ENCODE measurements around the gene CYP19A1.
"Not testable (repeated sequence)": the region's sequence is repeated elsewhere in the genome, so short reads cannot be mapped to it uniquely, and the experiment has no call there.

The CYP19A1 gene

GRCh38 chr15:51288143-51289065 is 50.0 kb downstream of the CYP19A1 start:
- no peak for DNase-seq

DNA sequence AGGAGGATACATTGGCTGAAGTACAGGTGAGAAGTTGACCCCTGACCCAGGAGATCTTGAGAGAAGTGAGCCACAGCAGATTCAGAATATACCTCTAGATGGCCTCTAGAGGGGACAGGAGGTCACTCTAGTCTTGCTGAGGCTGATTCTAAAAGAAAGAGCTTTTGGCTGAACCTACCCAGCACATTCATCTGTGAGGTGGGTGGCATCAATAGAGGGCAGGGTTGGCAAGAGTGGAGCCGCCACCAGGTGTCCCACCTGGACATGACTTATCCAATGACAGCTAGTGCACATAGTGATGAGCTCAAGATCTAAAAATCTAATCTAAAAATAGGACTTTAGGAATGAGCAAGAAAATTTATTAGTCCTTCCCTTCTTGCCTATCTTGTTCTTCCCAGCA is 51.6 kb downstream of the CYP19A1 start:
- no peak for DNase-seq

- peak; percentile 33 for DNase-seq
Observed at GRCh38 chr15:51285399-51285798, 53.0 kb downstream of the CYP19A1 start.

GRCh38 chr15:51284871-51285270 is 53.5 kb downstream of the CYP19A1 start:
- no peak for DNase-seq

- DNase-seq, result no peak
Observed at GRCh38 chr15:51283026-51283425, 55.4 kb downstream of the CYP19A1 start.

DNA sequence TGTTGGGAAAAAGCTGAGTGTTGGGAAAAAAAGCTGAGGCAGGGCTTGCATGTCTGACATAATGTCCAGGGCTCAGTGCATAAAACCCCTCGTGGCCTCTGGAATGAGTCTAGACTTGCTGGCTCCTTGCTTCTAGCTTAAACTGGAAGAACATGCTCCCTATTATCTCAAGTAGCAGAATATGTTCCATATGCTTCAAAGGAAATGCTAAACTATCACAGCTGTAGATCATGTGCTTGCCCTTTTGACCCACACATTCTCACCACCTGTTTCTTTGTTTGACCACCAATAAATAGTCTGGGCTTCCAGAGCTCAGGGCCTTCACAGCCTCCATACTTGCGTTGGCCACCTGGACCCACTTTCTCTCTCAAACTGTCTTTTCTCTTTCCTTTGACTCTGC is 56.2 kb downstream of the CYP19A1 start:
- DNase-seq, result peak; percentile 61

DNA sequence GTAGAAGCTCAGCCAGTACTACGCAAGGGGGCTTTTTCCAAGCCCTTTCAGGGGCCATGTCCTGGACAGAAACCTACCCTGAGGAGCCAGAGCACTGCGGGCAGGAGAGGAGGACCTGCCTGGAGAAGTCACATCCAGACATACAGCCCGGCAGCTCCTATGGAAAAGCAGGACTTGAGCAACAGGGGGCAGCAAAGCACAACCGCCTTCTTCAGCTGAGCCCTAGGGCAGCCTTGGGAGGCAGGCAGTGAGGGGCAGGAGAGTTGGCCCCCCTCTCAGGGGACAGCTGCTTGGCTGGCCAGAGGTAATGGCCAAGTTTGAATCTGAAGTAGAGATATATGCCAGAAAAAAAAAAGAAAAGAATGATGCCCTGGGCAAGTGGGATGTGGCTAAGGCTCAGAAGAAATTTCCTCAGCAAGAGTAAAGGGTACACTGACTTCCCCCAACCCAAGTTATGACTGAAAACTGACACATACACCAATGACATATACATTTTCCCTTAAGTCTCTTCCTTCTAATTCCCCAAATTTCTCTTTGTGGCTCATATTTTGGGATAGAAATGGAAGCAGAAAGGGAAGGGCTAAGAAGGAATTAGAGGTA is 56.9 kb downstream of the CYP19A1 start:
- DNase-seq, result peak; percentile 17

DNA sequence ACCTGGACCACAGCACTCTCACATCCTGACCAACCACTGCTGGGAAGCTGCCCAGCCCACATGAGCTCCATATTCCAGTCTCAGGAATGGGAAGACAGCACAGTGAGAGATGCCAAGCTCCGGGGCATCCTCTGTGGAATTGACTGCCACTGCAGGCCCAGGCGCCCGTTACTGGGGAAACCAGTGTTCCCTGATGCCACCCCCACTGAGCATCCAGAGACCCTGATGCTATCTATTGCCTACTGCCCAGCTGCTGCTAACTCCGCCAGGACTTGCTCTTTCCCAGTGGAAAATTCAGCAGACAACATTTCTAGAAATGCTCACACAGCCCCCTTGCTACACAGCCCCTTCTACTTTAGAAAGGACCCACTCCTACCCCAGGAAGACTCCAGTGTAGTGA is 57.6 kb downstream of the CYP19A1 start:
- no peak for DNase-seq

GRCh38 chr15:51279391-51279790 is 59.0 kb downstream of the CYP19A1 start:
- DNase-seq, result no peak

GRCh38 chr15:51277101-51277500 is 61.3 kb downstream of the CYP19A1 start:
- no peak for DNase-seq

GRCh38 chr15:51274956-51275355 is 63.4 kb downstream of the CYP19A1 start:
- no peak for DNase-seq

DNA sequence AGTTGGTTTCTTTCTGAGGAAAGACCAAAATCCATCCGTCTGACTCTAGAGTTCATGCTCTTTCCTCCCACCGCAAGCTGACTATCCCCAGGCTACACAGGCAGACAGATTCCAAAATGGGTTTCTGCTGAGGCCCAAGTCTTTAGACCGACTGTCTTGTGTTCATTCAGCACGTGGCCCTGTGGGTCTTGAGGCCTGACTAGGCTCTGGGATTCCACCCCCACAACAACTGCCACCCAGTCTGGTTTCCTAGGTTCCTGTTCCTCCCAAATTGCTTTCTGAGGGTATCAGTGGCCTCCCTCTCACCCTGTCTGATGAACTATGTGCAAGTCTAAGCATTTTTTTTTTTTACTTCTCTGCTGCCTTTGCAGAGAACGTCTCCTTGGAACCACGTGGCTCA is 67.7 kb downstream of the CYP19A1 start:
- DNase-seq, result no peak

GRCh38 chr15:51269496-51269895 is 68.9 kb downstream of the CYP19A1 start:
- no peak for DNase-seq

DNA sequence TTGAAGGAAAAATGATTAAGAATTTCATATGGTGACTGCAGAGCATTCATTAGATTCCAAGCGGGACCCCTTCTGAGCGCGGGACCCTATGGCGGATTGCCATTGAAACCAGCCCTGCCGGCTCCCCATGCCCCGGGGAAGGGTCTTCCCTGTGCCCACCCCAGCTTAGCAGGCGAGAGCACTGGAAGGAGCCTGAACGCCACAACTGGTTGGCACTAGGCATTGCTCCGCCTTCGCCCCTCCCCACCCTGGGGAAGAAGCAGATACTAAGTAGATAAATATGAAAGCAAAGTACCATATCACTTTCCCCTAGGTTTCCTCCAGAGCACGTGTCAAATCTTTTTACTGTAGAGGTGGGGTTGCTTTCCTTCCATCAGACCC is 70.7 kb downstream of the CYP19A1 start:
- peak; percentile 41 for DNase-seq

- no peak for DNase-seq
Observed at GRCh38 chr15:51267051-51267702, 71.2 kb downstream of the CYP19A1 start.

- no peak for DNase-seq
Observed at GRCh38 chr15:51266656-51267050, 71.7 kb downstream of the CYP19A1 start.

DNA sequence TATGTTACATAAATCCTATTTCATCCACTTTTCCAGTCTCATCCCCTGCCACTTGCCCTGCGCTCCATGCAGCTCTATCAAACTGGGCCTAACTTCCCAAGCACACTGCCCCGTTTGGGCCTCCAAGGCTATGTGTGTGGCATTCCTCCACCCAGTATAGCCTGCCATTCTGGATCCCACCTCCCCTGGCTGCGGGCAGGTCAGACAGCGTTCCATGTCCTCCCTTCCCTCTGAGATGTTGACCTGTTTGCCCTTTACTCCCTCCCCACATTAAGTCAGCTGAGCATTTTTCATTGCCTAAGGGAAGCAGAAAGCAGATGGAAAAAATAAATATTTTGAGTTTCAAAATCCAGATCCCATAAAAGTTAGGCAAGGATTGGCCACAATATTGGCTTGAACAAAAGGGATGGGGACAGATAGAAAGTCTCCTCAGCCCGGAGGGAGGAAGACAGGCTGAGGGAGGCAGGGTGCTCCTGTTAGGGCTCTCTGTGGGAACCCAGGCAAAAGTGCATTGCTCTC is 73.3 kb downstream of the CYP19A1 start:
- DNase-seq, result no peak

- no peak for DNase-seq
Observed at GRCh38 chr15:51263726-51264125, 74.7 kb downstream of the CYP19A1 start.

GRCh38 chr15:51263116-51263515 is 75.3 kb downstream of the CYP19A1 start:
- DNase-seq, result no peak

GRCh38 chr15:51262463-51262862 is 75.9 kb downstream of the CYP19A1 start:
- DNase-seq, result no peak

DNA sequence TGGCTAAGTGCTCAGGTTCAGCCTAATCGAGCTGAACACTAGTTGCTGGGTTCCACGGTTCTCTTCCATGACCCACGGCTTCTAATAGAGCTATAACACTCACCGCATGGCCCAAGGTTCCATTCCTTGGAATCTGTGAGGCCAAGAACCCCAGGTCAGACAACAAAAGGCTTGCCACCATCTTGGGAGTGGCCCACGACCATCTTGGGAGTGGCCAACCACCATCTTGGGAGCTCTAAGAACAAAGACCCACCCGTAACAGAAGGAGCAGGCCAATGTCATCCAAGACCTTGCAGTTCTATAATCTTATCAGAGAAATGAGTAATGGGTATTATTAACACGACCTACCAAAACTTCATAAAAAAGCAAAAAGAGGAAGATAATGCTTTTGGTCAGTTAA is 77.3 kb downstream of the CYP19A1 start:
- not testable (repeated sequence) for DNase-seq

DNA sequence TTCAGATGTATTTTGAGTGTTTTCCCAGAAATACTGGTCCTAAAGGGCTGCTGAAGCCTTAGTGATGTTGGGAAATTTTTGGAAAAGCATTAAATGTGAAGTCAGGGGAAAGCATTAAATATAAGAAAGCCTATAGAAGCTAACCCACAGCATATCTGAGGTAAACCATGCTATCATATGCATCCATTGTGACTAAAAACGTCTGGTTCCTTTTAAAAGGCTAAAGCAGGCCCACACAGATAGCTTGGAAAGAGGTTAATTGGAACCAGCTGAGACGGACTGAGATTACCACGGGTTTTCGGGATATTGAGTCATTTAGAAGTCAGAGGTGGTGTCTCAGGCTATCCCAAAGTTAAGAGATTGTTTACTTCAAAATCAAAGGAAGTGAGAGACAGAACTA is 78.2 kb downstream of the CYP19A1 start:
- no peak for DNase-seq

DNA sequence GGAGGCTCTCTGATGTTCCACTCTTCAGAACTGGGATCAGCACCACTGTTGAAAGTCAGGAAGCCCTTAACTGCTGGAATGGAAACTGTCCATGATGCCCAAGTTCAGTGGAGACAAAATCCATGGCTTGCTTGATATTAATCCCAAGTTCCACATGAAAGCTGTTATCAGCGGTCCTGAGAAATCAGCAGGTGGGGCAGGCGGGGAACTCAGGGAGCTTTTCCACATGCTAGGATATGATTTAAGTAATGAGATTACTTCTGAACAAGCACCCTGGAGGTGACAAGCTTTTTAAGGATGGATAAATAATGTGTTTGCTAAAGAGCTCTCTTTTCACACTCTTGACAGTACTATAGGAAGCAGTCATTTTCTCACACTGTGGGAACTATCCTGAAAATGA is 82.9 kb downstream of the CYP19A1 start:
- no peak for DNase-seq

- no peak for DNase-seq
Observed at GRCh38 chr15:51253366-51253765, 85.0 kb downstream of the CYP19A1 start.

Measured in NCI-H2171 treated with DMSO at 0.1 percent for 48 hours (cell line).